PFSK-1 (cell line): ENCODE measurements around the gene VSIG8.

Source experiments
- FOXP2 ChIP-seq: optimal IDR thresholded peaks from 2 replicates; pipeline ENCODE3; 2011; ENCODE audit warnings: borderline replicate concordance, control low read depth, inconsistent platforms; ENCODE audit not compliant: insufficient read depth; ENCODE audit errors: extremely low read length, extremely low read depth
- POLR2AphosphoS5 ChIP-seq: IDR thresholded peaks from 2 replicates; pipeline ENCODE4 v1.6.1; 2012; ENCODE audit warnings: low read depth, mild to moderate bottlenecking, control low read depth, low read length, moderate library complexity
- REST ChIP-seq, 2 experiments: IDR thresholded peaks; 2 replicates each; pipeline versions ENCODE4 v1.6.1 to v1.8.0; 2011 to 2012; ENCODE audit warnings: low read depth in 2 of 2, low read length in 2 of 2, control low read depth in 1 of 2, inconsistent platforms in 1 of 2, mild to moderate bottlenecking in 1 of 2, moderate library complexity in 1 of 2; ENCODE audit not compliant: insufficient read depth in 1 of 2

DNA sequence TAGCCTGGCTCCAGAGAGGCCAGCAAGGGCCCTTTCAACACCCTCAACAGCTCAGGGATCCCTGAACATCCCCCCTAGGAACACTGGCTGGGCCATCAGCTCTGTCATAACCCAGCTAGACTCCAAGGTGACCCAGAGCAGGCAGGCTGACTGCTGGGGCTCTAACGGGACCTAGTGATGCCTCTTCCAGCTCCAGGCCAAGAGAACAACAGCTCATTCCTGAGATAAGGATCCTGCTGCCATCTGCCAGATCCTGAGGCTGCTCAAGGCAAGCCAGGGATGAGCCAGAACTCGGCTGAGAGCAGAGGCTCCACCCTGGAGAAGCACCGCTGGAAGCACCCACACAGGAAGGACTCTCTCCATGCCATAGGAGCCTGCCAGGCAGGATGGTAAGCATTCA, 2.0 kb downstream of the VSIG8 start:
- TF ChIP-seq POLR2AphosphoS5: no peak
- no peak for TF ChIP-seq REST (IDR thresholded peaks at IDR 0.05; ENCODE audit: insufficient read depth in 1 of 2, low read depth in 2 of 2, low read length in 2 of 2)
- no peak for TF ChIP-seq FOXP2
